GM12801 (cell line): ENCODE data around the gene CDKN1A.

ENCODE experiments used
- CTCF ChIP-seq: IDR thresholded peaks from one replicate; pipeline ENCODE4 v1.5.1; 2011; ENCODE audit warnings: control low read depth; ENCODE audit not compliant: insufficient read length; ENCODE audit errors: extremely low read depth

Gene CDKN1A

GRCh38 chr6:36702656-36703055, 24.1 kb downstream of the CDKN1A start:
- no peak for TF ChIP-seq CTCF

GRCh38 chr6:36703081-36703606, 24.6 kb downstream of the CDKN1A start:
- no peak for TF ChIP-seq CTCF

- no peak for TF ChIP-seq CTCF
These were observed 25.5 kb downstream of the CDKN1A start for GRCh38 chr6:36703982-36704381.

GRCh38 chr6:36706339-36706738, 27.8 kb downstream of the CDKN1A start:
- TF ChIP-seq CTCF: no peak

GRCh38 chr6:36712816-36713215, 34.3 kb downstream of the CDKN1A start:
- TF ChIP-seq CTCF: no peak

GRCh38 chr6:36713846-36714245, 35.3 kb downstream of the CDKN1A start:
- TF ChIP-seq CTCF: no peak

- no peak for TF ChIP-seq CTCF
These were observed 36.0 kb downstream of the CDKN1A start for GRCh38 chr6:36714511-36714910.

GRCh38 chr6:36715469-36715868, 37.0 kb downstream of the CDKN1A start:
- no peak for TF ChIP-seq CTCF
